BJ (cell line): ENCODE data around the gene TMEM52. TPM values are rescaled to one million over a fixed set of nuclear protein-coding genes. Genes with fewer than 3 reads are reported as not detected.

Experiments used
- CTCF ChIA-PET: fragments of 350-600 bp; formaldehyde crosslinking; extraction: SDS; loops from one replicate; lab custom pipeline; 2021; ENCODE audit warnings: antibody characterized with exemption, inconsistent platforms; lab: Yijun Ruan, JAX
- POLR2A ChIA-PET: fragments of 300-600 bp; sonication (Branson Sonifier 250); formaldehyde crosslinking; extraction: SDS; loops from one replicate; lab custom pipeline; 2021; ENCODE audit warnings: antibody characterized with exemption; lab: Charles Lee
- DNase-seq: peaks from one replicate; pipeline ENCODE4 v3.0.0-alpha.2; 2011; ENCODE audit warnings: low read depth
- H3K27me3 ChIP-seq: 2 replicates; pipeline ENCODE4 v1.6.0; 2011; ENCODE audit warnings: low read length; ENCODE audit not compliant: control insufficient read depth, insufficient read depth
- H3K36me3 ChIP-seq: 2 replicates; pipeline ENCODE4 v1.5.1; 2011; ENCODE audit warnings: low read length; ENCODE audit not compliant: control insufficient read depth, insufficient read depth
- H3K4me3 ChIP-seq: 2 replicates; pipeline ENCODE4 v1.5.1; 2011; ENCODE audit warnings: low read depth, mild to moderate bottlenecking, control low read depth, low read length
- CTCF ChIP-seq: IDR thresholded peaks from 2 replicates; pipeline ENCODE4 v1.5.1; 2011; ENCODE audit warnings: low read depth, mild to moderate bottlenecking, control low read depth, inconsistent platforms, low read length, moderate library complexity; ENCODE audit not compliant: insufficient read depth
- polyA plus RNA-seq: library from polyadenylated mRNA; depleted of rRNA; stranded (reverse); fragments of >200 nt; gene quantifications from 2 replicates; pipeline ENCODE4 v1.2.3, GENCODE V29; 2011

Gene TMEM52
- polyA plus RNA-seq, 1 experiment = 1.0 TPM

GRCh38 chr1:1917304-1917976 lies 1.6 kb downstream of the TMEM52 start:
- ChIA-PET POLR2A (no interaction called here), CTCF (interaction anchor here (1.2 kb wide), 1 partner anchor 9 kb away, joined by 4 read pairs; no protein-coding TSS in a partner anchor)
- no peak for TF ChIP-seq CTCF
- Histone ChIP-seq H3K4me3 (no peak overlapping the region), H3K36me3 (no peaks in the 10 kb centered on the region), H3K27me3 (0 out of 2 replicates have a peak, but pooled peaks cover 2% of the 10 kb centered on the region)
- DNase-seq = no peak

GRCh38 chr1:1916851-1917251 lies 2.2 kb downstream of the TMEM52 start:
- TF ChIP-seq CTCF = no peak

GRCh38 chr1:1915911-1916840 lies 2.9 kb downstream of the TMEM52 start:
- TF ChIP-seq CTCF = no peak
- Histone ChIP-seq H3K4me3 (no peak overlapping the region), H3K27me3 (0 out of 2 replicates have a peak, but pooled peaks cover 2% of the 10 kb centered on the region), H3K36me3 (no peaks in the 10 kb centered on the region)
- ChIA-PET CTCF (interaction anchor here (1.3 kb wide), 1 partner anchor 10 kb away, joined by 4 read pairs; no protein-coding TSS in a partner anchor), POLR2A (no interaction called here)
- DNase-seq = no peak

More at GRCh38 chr1:1916851-1917251, 2.2 kb downstream of the TMEM52 start:
- Histone ChIP-seq H3K4me3 (no peak overlapping the region), H3K27me3 (0 out of 2 replicates have a peak, but pooled peaks cover 2% of the 10 kb centered on the region), H3K36me3 (no peaks in the 10 kb centered on the region)
- no peak for DNase-seq
- CTCF ChIA-PET = interaction anchor here (1.2 to 1.3 kb wide), 2 partner anchors 8 to 11 kb away, joined by 4 read pairs; no protein-coding TSS in a partner anchor
- POLR2A ChIA-PET = no interaction called here

GRCh38 chr1:1914971-1915692 lies 3.9 kb downstream of the TMEM52 start, which contains the start of gene CALML6:
CALML6 (plus strand) TSS chr1:1915260; CDS start chr1:1915281, 21 bp downstream.
- POLR2A ChIA-PET = no interaction called here
- H3K27me3 ChIP-seq = 0 out of 2 replicates have a peak, but pooled peaks cover 2% of the 10 kb centered on the region

More at GRCh38 chr1:1914971-1915692, 3.9 kb downstream of the TMEM52 start, which contains the start of gene CALML6:
- H3K36me3 ChIP-seq = no peaks in the 10 kb centered on the region
- no peak for TF ChIP-seq CTCF
- H3K4me3 ChIP-seq = no peak within 1 kb of the TSS
- no peak for DNase-seq
- CTCF ChIA-PET = no interaction called here
